A549 (cell line): ENCODE measurements around the gene CWC25. TPM values are rescaled to one million over a fixed set of nuclear protein-coding genes. Genes with fewer than 3 reads are reported as not detected.

ENCODE experiments used
- ATAC-seq, 2 experiments: fragments of 200-7000 bp in 1 of 2; fragments of >200 bp in 1 of 2; cut with Nextera tagmentation in 1 of 2; cut with Tn5 transposase in 1 of 2; 3 replicates each; pipeline versions ENCODE4 v1.8.0 to v1.9.1; 2018 to 2020; ENCODE audit warnings: mild to moderate bottlenecking in 1 of 2, moderate library complexity in 1 of 2
- CTCF ChIA-PET: fragments of 300-600 bp; sonication (Branson Sonifier 250); formaldehyde crosslinking; extraction: SDS; loops from one replicate; lab custom pipeline; 2021; ENCODE audit warnings: antibody characterized with exemption, inconsistent platforms; lab: Yijun Ruan, JAX
- POLR2A ChIA-PET: fragments of 350-600 bp; formaldehyde crosslinking; extraction: SDS; loops from one replicate; lab custom pipeline; 2021; ENCODE audit warnings: antibody characterized with exemption, inconsistent platforms; lab: Yijun Ruan, JAX
- DNase-seq, 2 experiments: peaks; one replicate each; pipeline versions ENCODE4 v3.0.0 to v3.0.0-alpha.2; 2011 to 2016; ENCODE audit warnings: low read depth in 1 of 2, low spot score in 1 of 2
- FAIRE-seq: peaks from 2 replicates; lab custom pipeline; 2011; peaks lifted over from hg19 to GRCh38; lab: Jason Lieb, UNC
- H3K27ac ChIP-seq, 2 experiments: fragments of >200 bp; sonication (Bioruptor Twin); formaldehyde crosslinking; 3 replicates each; pipeline ENCODE4 v1.5.1; 2016 to 2017
- H3K4me1 ChIP-seq: fragments of >200 bp; sonication (Bioruptor Twin); formaldehyde crosslinking; 3 replicates; pipeline ENCODE4 v1.6.1; 2016
- H3K4me2 ChIP-seq: fragments of >200 bp; sonication (Bioruptor Twin); formaldehyde crosslinking; 3 replicates; pipeline ENCODE4 v1.6.1; 2016
- H3K4me3 ChIP-seq: fragments of >200 bp; sonication (Bioruptor Twin); formaldehyde crosslinking; 3 replicates; pipeline ENCODE4 v1.5.1; 2016
- H3K9me3 ChIP-seq: fragments of >200 bp; sonication (Bioruptor Twin); formaldehyde crosslinking; 3 replicates; pipeline ENCODE4 v1.6.1; 2016
- BHLHE40 ChIP-seq: IDR thresholded peaks from 2 replicates; pipeline ENCODE4 v1.6.1; 2012; ENCODE audit warnings: low read depth, low read length, inconsistent platforms
- CBX8 ChIP-seq: fragments of 200-600 bp; sonication (generic); IDR thresholded peaks from 2 replicates; pipeline ENCODE4 v1.6.1; 2016
- E2F6 ChIP-seq: IDR thresholded peaks from 2 replicates; pipeline ENCODE4 v1.6.1; 2012; ENCODE audit warnings: low read depth, borderline replicate concordance
- EHMT2 ChIP-seq: fragments of 200-600 bp; sonication (generic); IDR thresholded peaks from 2 replicates; pipeline ENCODE4 v1.6.1; 2016; ENCODE audit warnings: antibody characterized with exemption, low read depth, mild to moderate bottlenecking, moderate library complexity
- GATA3 ChIP-seq: IDR thresholded peaks from 2 replicates; pipeline ENCODE4 v1.6.1; 2012; ENCODE audit warnings: borderline replicate concordance
- JUN ChIP-seq, 2 experiments: fragments of >200 bp; sonication (Bioruptor Twin); formaldehyde crosslinking; IDR thresholded peaks; 2 replicates in 1 of 2; 3 replicates in 1 of 2; pipeline ENCODE4 v1.6.1; 2016 to 2017
- JUNB ChIP-seq: fragments of >200 bp; sonication (Bioruptor Twin); formaldehyde crosslinking; IDR thresholded peaks from 2 replicates; pipeline ENCODE4 v1.6.1; 2016
- MYC ChIP-seq: IDR thresholded peaks from 2 replicates; pipeline ENCODE4 v1.6.1; 2012; ENCODE audit warnings: mild to moderate bottlenecking, inconsistent platforms, low read length, improper control_type of control experiment, borderline replicate concordance
- NFE2L2 ChIP-seq: fragments of 150-350 bp; conservative IDR thresholded peaks from 2 replicates; pipeline ENCODE4 v1.6.1; 2014; ENCODE audit warnings: low read length
- PHF8 ChIP-seq: fragments of 200-600 bp; sonication (generic); IDR thresholded peaks from 2 replicates; pipeline ENCODE4 v1.6.1; 2016; ENCODE audit warnings: low read depth, mild to moderate bottlenecking, antibody characterized with exemption, moderate library complexity, borderline replicate concordance
- RAD21 ChIP-seq, 2 experiments: fragments of >200 bp in 1 of 2; sonication (Bioruptor Twin) in 1 of 2; formaldehyde crosslinking in 1 of 2; IDR thresholded peaks in 1 of 2; conservative IDR thresholded peaks in 1 of 2; 2 replicates in 1 of 2; 3 replicates in 1 of 2; pipeline ENCODE4 v1.6.1; 2012 to 2018; ENCODE audit warnings: inconsistent platforms in 1 of 2
- RNF2 ChIP-seq: fragments of 200-600 bp; sonication (generic); IDR thresholded peaks from 2 replicates; pipeline ENCODE4 v1.6.1; 2016; ENCODE audit warnings: low read depth, mild to moderate bottlenecking, antibody characterized with exemption, moderate library complexity, borderline replicate concordance
- TP53 ChIP-seq: fragments of 250-450 bp; sonication (Bioruptor Pico); IDR thresholded peaks from 2 replicates; pipeline ENCODE4 v1.5.0; 2021; ENCODE audit warnings: mild to moderate bottlenecking, moderate library complexity
- ZFP36 ChIP-seq: fragments of 450-650 bp; IDR thresholded peaks from 2 replicates; pipeline ENCODE4 v1.6.1; 2014; ENCODE audit warnings: borderline replicate concordance; ENCODE audit not compliant: partially characterized antibody
- WGBS: methylation state at CpG from one replicate; pipeline ENCODE4 v1.1.6; 2017; ENCODE audit errors: missing lambda C conversion rate; 5-methylcytosine and 5-hydroxymethylcytosine counted together
- polyA plus RNA-seq, 4 experiments: library from polyadenylated mRNA; depleted of rRNA in 3 of 4; stranded (reverse); fragments of >200 nt; fragmentation: RNase III in 1 of 4; extraction: RNeasy Plus Mini Kit Qiagen cat#74134 plus additional on column Dnase treatment in 1 of 4; gene quantifications; 2 replicates in 3 of 4; 3 replicates in 1 of 4; pipeline ENCODE4 v1.2.3, GENCODE V29; 2011 to 2017
- TF ChIP-seq, protein P1 (sequence below): fragments of >200 bp; sonication (Bioruptor Twin); formaldehyde crosslinking; IDR thresholded peaks from 3 replicates; pipeline ENCODE4 v1.5.1; 2016
- TF ChIP-seq, protein P2 (sequence below): fragments of 450-650 bp; IDR thresholded peaks from 2 replicates; pipeline ENCODE4 v1.6.1; 2014; ENCODE audit warnings: antibody characterized with exemption
- TF ChIP-seq, protein P3 (sequence below): IDR thresholded peaks from 2 replicates; pipeline ENCODE4 v1.6.1; 2012

The CWC25 gene
- polyA plus RNA-seq, 2 of the 4 experiments (the other 2 are of a cell fraction), result 23.1 to 34.5 TPM

- ATAC-seq, result peak; percentile 77 to 86; a peak in 5 of 6 replicates
- DNase-seq, result peak; percentile 76 to 81
- TF ChIP-seq, protein P1, sequence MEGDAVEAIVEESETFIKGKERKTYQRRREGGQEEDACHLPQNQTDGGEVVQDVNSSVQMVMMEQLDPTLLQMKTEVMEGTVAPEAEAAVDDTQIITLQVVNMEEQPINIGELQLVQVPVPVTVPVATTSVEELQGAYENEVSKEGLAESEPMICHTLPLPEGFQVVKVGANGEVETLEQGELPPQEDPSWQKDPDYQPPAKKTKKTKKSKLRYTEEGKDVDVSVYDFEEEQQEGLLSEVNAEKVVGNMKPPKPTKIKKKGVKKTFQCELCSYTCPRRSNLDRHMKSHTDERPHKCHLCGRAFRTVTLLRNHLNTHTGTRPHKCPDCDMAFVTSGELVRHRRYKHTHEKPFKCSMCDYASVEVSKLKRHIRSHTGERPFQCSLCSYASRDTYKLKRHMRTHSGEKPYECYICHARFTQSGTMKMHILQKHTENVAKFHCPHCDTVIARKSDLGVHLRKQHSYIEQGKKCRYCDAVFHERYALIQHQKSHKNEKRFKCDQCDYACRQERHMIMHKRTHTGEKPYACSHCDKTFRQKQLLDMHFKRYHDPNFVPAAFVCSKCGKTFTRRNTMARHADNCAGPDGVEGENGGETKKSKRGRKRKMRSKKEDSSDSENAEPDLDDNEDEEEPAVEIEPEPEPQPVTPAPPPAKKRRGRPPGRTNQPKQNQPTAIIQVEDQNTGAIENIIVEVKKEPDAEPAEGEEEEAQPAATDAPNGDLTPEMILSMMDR, result peak; percentile 37; the same call in 2 of the 3 replicates
- TF ChIP-seq, protein P2, sequence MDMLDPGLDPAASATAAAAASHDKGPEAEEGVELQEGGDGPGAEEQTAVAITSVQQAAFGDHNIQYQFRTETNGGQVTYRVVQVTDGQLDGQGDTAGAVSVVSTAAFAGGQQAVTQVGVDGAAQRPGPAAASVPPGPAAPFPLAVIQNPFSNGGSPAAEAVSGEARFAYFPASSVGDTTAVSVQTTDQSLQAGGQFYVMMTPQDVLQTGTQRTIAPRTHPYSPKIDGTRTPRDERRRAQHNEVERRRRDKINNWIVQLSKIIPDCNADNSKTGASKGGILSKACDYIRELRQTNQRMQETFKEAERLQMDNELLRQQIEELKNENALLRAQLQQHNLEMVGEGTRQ, result no peak
- no peak for TF ChIP-seq ZFP36
- peak; percentile 38 to 67 for TF ChIP-seq RAD21 (conservative IDR thresholded peaks at IDR 0.05 in 1 of 2, IDR thresholded peaks at IDR 0.05 in 1 of 2)
- Histone ChIP-seq H3K4me2 (no peak overlapping the region), H3K4me3 (no peak overlapping the region), H3K27ac (no peak overlapping the region), H3K9me3 (no peaks in the 10 kb centered on the region), H3K4me1 (no peaks in the 10 kb centered on the region)
- no peak for FAIRE-seq
- CTCF ChIA-PET, result interaction anchor here (0.6 to 3.8 kb wide), 20 partner anchors 8 to 413 kb away, joined by 3 to 12 read pairs (median 3); no protein-coding TSS in a partner anchor
- 77% methylated on average over 4 of the region's 4 CpGs for WGBS
- POLR2A ChIA-PET, result no interaction called here
These were observed 63.5 kb downstream of the CWC25 start for GRCh38 chr17:38761612-38762011.

DNA sequence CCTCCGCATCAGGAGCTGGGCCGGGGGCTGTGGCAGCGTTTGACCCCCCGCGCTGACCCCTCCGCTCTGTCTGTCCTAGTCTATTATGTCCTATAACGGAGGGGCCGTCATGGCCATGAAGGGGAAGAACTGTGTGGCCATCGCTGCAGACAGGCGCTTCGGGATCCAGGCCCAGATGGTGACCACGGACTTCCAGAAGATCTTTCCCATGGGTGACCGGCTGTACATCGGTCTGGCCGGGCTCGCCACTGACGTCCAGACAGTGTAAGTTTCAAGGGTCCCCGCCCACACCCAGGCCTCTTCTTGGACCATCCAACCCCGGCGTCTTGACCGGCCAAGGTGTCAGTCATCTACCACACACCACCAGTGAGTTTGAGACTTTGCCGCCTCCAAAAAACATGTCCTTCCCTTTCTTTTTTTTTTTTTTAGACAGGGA, 72.0 kb downstream of the CWC25 start:
- DNase-seq (no peak), FAIRE-seq (no peak), ATAC-seq (no peak)
- H3K27ac ChIP-seq, result peak overlapping the region; percentile 88 to 95
- H3K4me1 ChIP-seq, result peaks cover 22% of the 10 kb centered on the region
- peak overlapping the region; percentile 96 for H3K4me3 ChIP-seq
- 3% methylated on average over 21 of the region's 22 CpGs for WGBS
- POLR2A ChIA-PET, result interaction anchor here (0.7 kb wide), 1 partner anchor 78 kb away, joined by 3 read pairs; no protein-coding TSS in a partner anchor
- peak overlapping the region; percentile 90 for H3K4me2 ChIP-seq
- CTCF ChIA-PET, result interaction anchor here (1.2 to 2.1 kb wide), 3 partner anchors 9 to 25 kb away, joined by 3 to 6 read pairs (median 3); no protein-coding TSS in a partner anchor
- no peaks in the 10 kb centered on the region for H3K9me3 ChIP-seq
- TF ChIP-seq RNF2, result no peak
- no peak for TF ChIP-seq JUN (IDR thresholded peaks at IDR 0.05)
- TF ChIP-seq GATA3, result no peak
- no peak for TF ChIP-seq TP53 (CRISPR knock-in tag)
- TF ChIP-seq, protein P3, sequence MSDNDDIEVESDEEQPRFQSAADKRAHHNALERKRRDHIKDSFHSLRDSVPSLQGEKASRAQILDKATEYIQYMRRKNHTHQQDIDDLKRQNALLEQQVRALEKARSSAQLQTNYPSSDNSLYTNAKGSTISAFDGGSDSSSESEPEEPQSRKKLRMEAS, result no peak
- no peak for TF ChIP-seq BHLHE40
- no peak for TF ChIP-seq JUNB
- no peak for TF ChIP-seq MYC
- no peak for TF ChIP-seq E2F6
- no peak for TF ChIP-seq CBX8
- no peak for TF ChIP-seq EHMT2
- TF ChIP-seq PHF8, result no peak
- TF ChIP-seq NFE2L2, result no peak
- TF ChIP-seq, protein P2, result no peak
